Tibial nerve (tissue), 4 donors: ENCODE measurements around the gene ADAM19.

Experiments
- CTCF ChIP-seq, 5 experiments: fragments of 200-600 bp in 3 of 5; fragments of 450-650 bp in 2 of 5; sonication (generic) in 3 of 5; IDR thresholded peaks; one replicate each; pipeline ENCODE4 v1.5.1; 2016 to 2019; ENCODE audit warnings: antibody characterized with exemption in 5 of 5, mild to moderate bottlenecking in 3 of 5, moderate library complexity in 2 of 5
- EP300 ChIP-seq, 2 donors: sonication (generic); formaldehyde crosslinking; IDR thresholded peaks; one replicate each; pipeline ENCODE4 v1.6.1; 2017; ENCODE audit warnings: antibody characterized with exemption in 2 of 2, mild to moderate bottlenecking in 1 of 2
- POLR2A ChIP-seq, 2 donors: fragments of 450-650 bp; IDR thresholded peaks; one replicate each; pipeline ENCODE4 v1.6.1; 2017; ENCODE audit warnings: antibody characterized with exemption in 2 of 2, mild to moderate bottlenecking in 2 of 2, moderate library complexity in 2 of 2

GRCh38 chr5:157528036-157528632, 47.4 kb downstream of the ADAM19 start:
- TF ChIP-seq CTCF (IDR thresholded peaks at IDR 0.05): no peak
- no peak for TF ChIP-seq POLR2A (IDR thresholded peaks at IDR 0.05)
- no peak for TF ChIP-seq EP300 (IDR thresholded peaks at IDR 0.05)
